Breast epithelium (tissue), 3 donors: ENCODE results near the gene FTSJ1.

ENCODE experiments used
- POLR2A ChIP-seq: fragments of 450-650 bp; IDR thresholded peaks from one replicate; pipeline ENCODE4 v1.6.1; 2016; ENCODE audit warnings: antibody characterized with exemption, mild to moderate bottlenecking, moderate library complexity
- TF ChIP-seq, protein P1 (sequence below), 3 donors: fragments of 450-650 bp; IDR thresholded peaks; one replicate each; pipeline ENCODE4 v1.5.1; 2016 to 2017; ENCODE audit warnings: antibody characterized with exemption in 3 of 3, mild to moderate bottlenecking in 3 of 3, moderate library complexity in 3 of 3

GRCh38 chrX:48505481-48505880, 29.5 kb downstream of the FTSJ1 start:
- TF ChIP-seq, protein P1, sequence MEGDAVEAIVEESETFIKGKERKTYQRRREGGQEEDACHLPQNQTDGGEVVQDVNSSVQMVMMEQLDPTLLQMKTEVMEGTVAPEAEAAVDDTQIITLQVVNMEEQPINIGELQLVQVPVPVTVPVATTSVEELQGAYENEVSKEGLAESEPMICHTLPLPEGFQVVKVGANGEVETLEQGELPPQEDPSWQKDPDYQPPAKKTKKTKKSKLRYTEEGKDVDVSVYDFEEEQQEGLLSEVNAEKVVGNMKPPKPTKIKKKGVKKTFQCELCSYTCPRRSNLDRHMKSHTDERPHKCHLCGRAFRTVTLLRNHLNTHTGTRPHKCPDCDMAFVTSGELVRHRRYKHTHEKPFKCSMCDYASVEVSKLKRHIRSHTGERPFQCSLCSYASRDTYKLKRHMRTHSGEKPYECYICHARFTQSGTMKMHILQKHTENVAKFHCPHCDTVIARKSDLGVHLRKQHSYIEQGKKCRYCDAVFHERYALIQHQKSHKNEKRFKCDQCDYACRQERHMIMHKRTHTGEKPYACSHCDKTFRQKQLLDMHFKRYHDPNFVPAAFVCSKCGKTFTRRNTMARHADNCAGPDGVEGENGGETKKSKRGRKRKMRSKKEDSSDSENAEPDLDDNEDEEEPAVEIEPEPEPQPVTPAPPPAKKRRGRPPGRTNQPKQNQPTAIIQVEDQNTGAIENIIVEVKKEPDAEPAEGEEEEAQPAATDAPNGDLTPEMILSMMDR (IDR thresholded peaks at IDR 0.05), result no peak
- no peak for TF ChIP-seq POLR2A
